H9 (cell line): ENCODE results near the gene TTF2. TPM values are rescaled to one million over a fixed set of nuclear protein-coding genes. Genes with fewer than 3 reads are reported as not detected.

Source experiments
- DNase-seq: peaks from one replicate; pipeline ENCODE4 v3.0.0-alpha.2; 2017
- H2AFZ ChIP-seq: one replicate; pipeline ENCODE4 v1.6.1; 2013; ENCODE audit warnings: mild to moderate bottlenecking, low read length, control low read depth, moderate library complexity
- H2AK5ac ChIP-seq: 2 replicates; pipeline ENCODE4 v1.6.1; 2013; ENCODE audit warnings: low read length, control low read depth, mixed read lengths; ENCODE audit not compliant: insufficient read length
- H2BK120ac ChIP-seq: one replicate; pipeline ENCODE4 v1.6.1; 2013; ENCODE audit warnings: low read depth, mild to moderate bottlenecking, low read length, control low read depth, inconsistent platforms; ENCODE audit not compliant: poor library complexity, severe bottlenecking
- H2BK12ac ChIP-seq: 2 replicates; pipeline ENCODE4 v1.6.1; 2013; ENCODE audit warnings: low read length, control low read depth, mixed read lengths, low read depth; ENCODE audit not compliant: insufficient read length
- H2BK15ac ChIP-seq: 2 replicates; pipeline ENCODE4 v1.6.1; 2013; ENCODE audit warnings: low read depth, low read length, control low read depth
- H2BK20ac ChIP-seq: one replicate; pipeline ENCODE4 v1.6.1; 2013; ENCODE audit warnings: low read depth, mild to moderate bottlenecking, low read length, control low read depth, inconsistent platforms; ENCODE audit not compliant: poor library complexity, severe bottlenecking
- H2BK5ac ChIP-seq: 2 replicates; pipeline ENCODE4 v1.6.1; 2013; ENCODE audit warnings: low read length, control low read depth, mixed read lengths; ENCODE audit not compliant: insufficient read length
- H3K14ac ChIP-seq: 2 replicates; pipeline ENCODE4 v1.6.1; 2013; ENCODE audit warnings: low read length, control low read depth; ENCODE audit not compliant: insufficient read depth
- H3K18ac ChIP-seq: 2 replicates; pipeline ENCODE4 v1.6.1; 2013; ENCODE audit warnings: low read depth, mild to moderate bottlenecking, mixed read lengths, low read length, control low read depth; ENCODE audit not compliant: insufficient read length
- H3K23ac ChIP-seq: 2 replicates; pipeline ENCODE4 v1.6.1; 2013; ENCODE audit warnings: low read length, control low read depth, mixed read lengths, low read depth; ENCODE audit not compliant: insufficient read length
- H3K23me2 ChIP-seq: 2 replicates; pipeline ENCODE4 v1.6.1; 2013; ENCODE audit warnings: low read depth, mild to moderate bottlenecking, mixed read lengths, low read length, control low read depth; ENCODE audit not compliant: insufficient read length, poor library complexity, severe bottlenecking
- H3K27ac ChIP-seq: 2 replicates; pipeline ENCODE4 v1.5.1; 2013; ENCODE audit warnings: low read length, control low read depth, mixed read lengths, low read depth; ENCODE audit not compliant: insufficient read length
- H3K27me3 ChIP-seq: 2 replicates; pipeline ENCODE4 v1.6.1; 2013; ENCODE audit warnings: low read length, control low read depth, inconsistent platforms; ENCODE audit not compliant: insufficient read depth
- H3K4ac ChIP-seq: 2 replicates; pipeline ENCODE4 v1.6.1; 2013; ENCODE audit warnings: low read depth, mild to moderate bottlenecking, control low read depth, inconsistent platforms, low read length, moderate library complexity
- H3K4me1 ChIP-seq: 2 replicates; pipeline ENCODE4 v1.6.1; 2013; ENCODE audit warnings: low read length, control low read depth, inconsistent platforms; ENCODE audit not compliant: insufficient read depth
- H3K4me2 ChIP-seq: 2 replicates; pipeline ENCODE4 v1.6.1; 2013; ENCODE audit warnings: low read length, control low read depth, mixed read lengths; ENCODE audit not compliant: insufficient read length, insufficient read depth
- H3K56ac ChIP-seq: 2 replicates; pipeline ENCODE4 v1.6.1; 2013; ENCODE audit warnings: low read depth, mild to moderate bottlenecking, mixed read lengths, low read length, control low read depth; ENCODE audit not compliant: insufficient read length
- H3K79me1 ChIP-seq: 2 replicates; pipeline ENCODE4 v1.6.1; 2013; ENCODE audit warnings: low read depth, mild to moderate bottlenecking, moderate library complexity, low read length, control low read depth, inconsistent platforms; ENCODE audit not compliant: insufficient read depth, poor library complexity, severe bottlenecking
- H3K79me2 ChIP-seq: 2 replicates; pipeline ENCODE4 v1.6.1; 2013; ENCODE audit warnings: low read length, control low read depth, inconsistent platforms; ENCODE audit not compliant: insufficient read depth
- H3K9ac ChIP-seq: 2 replicates; pipeline ENCODE4 v1.6.1; 2013; ENCODE audit warnings: low read length, control low read depth, mixed read lengths; ENCODE audit not compliant: insufficient read length; ENCODE audit errors: extremely low read depth
- H3K9me3 ChIP-seq: one replicate; pipeline ENCODE4 v1.6.1; 2013; ENCODE audit warnings: low read depth, low read length, inconsistent platforms; ENCODE audit not compliant: control insufficient read depth
- H3T11ph ChIP-seq: one replicate; pipeline ENCODE4 v1.6.1; 2013; ENCODE audit warnings: mild to moderate bottlenecking, low read length, control low read depth, inconsistent platforms
- H4K20me1 ChIP-seq: one replicate; pipeline ENCODE4 v1.6.1; 2013; ENCODE audit not compliant: control insufficient read depth, insufficient read length, insufficient read depth
- H4K5ac ChIP-seq: 2 replicates; pipeline ENCODE4 v1.6.1; 2013; ENCODE audit warnings: low read depth, mild to moderate bottlenecking, mixed read lengths, low read length, control low read depth; ENCODE audit not compliant: insufficient read length
- H4K8ac ChIP-seq: replicated peaks from 2 replicates; pipeline ENCODE4 v1.6.1; 2013; ENCODE audit warnings: low read length, control low read depth, mixed read lengths, low read depth; ENCODE audit not compliant: insufficient read length
- H4K91ac ChIP-seq: 2 replicates; pipeline ENCODE4 v1.6.1; 2013; ENCODE audit warnings: low read depth, mild to moderate bottlenecking, moderate library complexity, mixed read lengths, low read length, control low read depth; ENCODE audit not compliant: insufficient read length
- H3K27ac Mint-ChIP-seq, 3 experiments: 2 replicates in 2 of 3; 3 replicates in 1 of 3; pipeline ENCODE4 v1.8.0; 2020 to 2021; ENCODE audit warnings: mixed read lengths in 3 of 3, mild to moderate bottlenecking in 1 of 3, moderate library complexity in 1 of 3
- H3K27me3 Mint-ChIP-seq: 2 replicates; pipeline ENCODE4 v1.8.0; 2021; ENCODE audit warnings: low read depth, mild to moderate bottlenecking, moderate library complexity, mixed read lengths
- H3K36me3 Mint-ChIP-seq, 3 experiments: 2 replicates in 2 of 3; 3 replicates in 1 of 3; pipeline ENCODE4 v1.8.0; 2020 to 2021; ENCODE audit warnings: low read depth in 3 of 3, mixed read lengths in 3 of 3; ENCODE audit not compliant: insufficient read depth in 1 of 3
- H3K4me1 Mint-ChIP-seq, 2 experiments: 2 replicates each; pipeline ENCODE4 v1.8.0; 2020; ENCODE audit warnings: mixed read lengths in 2 of 2
- H3K4me3 Mint-ChIP-seq, 2 experiments: 2 replicates in 1 of 2; 3 replicates in 1 of 2; pipeline ENCODE4 v1.8.0; 2020 to 2021; ENCODE audit warnings: mild to moderate bottlenecking in 2 of 2, mixed read lengths in 2 of 2, moderate library complexity in 1 of 2
- H3K9me3 Mint-ChIP-seq, 2 experiments: 2 replicates in 1 of 2; 3 replicates in 1 of 2; pipeline ENCODE4 v1.8.0; 2020; ENCODE audit warnings: mild to moderate bottlenecking in 2 of 2, mixed read lengths in 2 of 2, moderate library complexity in 1 of 2
- WGBS: extraction: QIAGEN DNeasy Blood & Tissue Kit; methylation state at CpG from one replicate; pipeline ENCODE4 v1.1.7; 2013; ENCODE audit warnings: missing lambda C conversion rate, low lambda C conversion rate, mixed read lengths; ENCODE audit not compliant: insufficient read length; ENCODE audit errors: extremely low coverage; 5-methylcytosine and 5-hydroxymethylcytosine counted together
- total RNA-seq: library from RNA; stranded (reverse); gene quantifications from 2 replicates; pipeline ENCODE4 v1.2.1, GENCODE V29; 2021
- TF ChIP-seq, protein P1 (sequence below): fragments of 200-600 bp; sonication (generic); conservative IDR thresholded peaks from 3 replicates; pipeline ENCODE4 v1.8.0; 2021; ENCODE audit warnings: antibody characterized with exemption, mild to moderate bottlenecking

The TTF2 gene
- total RNA-seq, 1 experiment from 2014 or later = 86.4 TPM

DNA sequence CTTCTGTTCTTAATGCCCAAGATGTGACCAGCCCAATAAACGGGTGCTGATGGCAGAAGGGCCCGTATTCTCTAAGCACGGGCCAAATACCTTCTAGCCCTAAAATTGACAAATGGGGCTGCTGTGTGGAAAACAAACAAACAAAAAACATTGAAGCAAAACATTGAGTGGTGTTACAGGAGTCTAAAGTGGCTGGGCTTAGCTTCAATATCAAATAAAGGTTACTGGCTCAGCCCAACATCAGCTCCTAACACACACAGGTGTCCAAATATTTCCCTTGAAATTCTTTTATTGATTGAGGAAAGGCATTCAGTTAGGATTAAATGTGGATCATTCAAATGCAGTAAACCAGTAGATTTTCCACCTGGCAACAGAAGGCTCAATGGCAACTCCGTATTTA, 13.3 kb upstream of the TTF2 start:
- WGBS = no CpG with 5 or more reads among the region's 4 CpGs
- H3K23ac ChIP-seq = no peak overlapping the region
- no peak overlapping the region for H2BK12ac ChIP-seq
- H4K91ac ChIP-seq = no peak overlapping the region
- H2BK5ac ChIP-seq = no peak overlapping the region
- no peaks in the 10 kb centered on the region for H3K23me2 ChIP-seq
- no peak overlapping the region for H3K27ac Mint-ChIP-seq
- no peaks in the 10 kb centered on the region for H3K79me1 ChIP-seq
- H3K9me3 Mint-ChIP-seq = no peaks in the 10 kb centered on the region
- H3K36me3 Mint-ChIP-seq = no peaks in the 10 kb centered on the region
- no peak overlapping the region for H3K4me2 ChIP-seq
- no peak for DNase-seq
- H3K27me3 ChIP-seq = no peaks in the 10 kb centered on the region
- H2BK120ac ChIP-seq = no peak overlapping the region
- no peak overlapping the region for H2BK20ac ChIP-seq
- H4K8ac ChIP-seq = no peak overlapping the region
- TF ChIP-seq, protein P1, sequence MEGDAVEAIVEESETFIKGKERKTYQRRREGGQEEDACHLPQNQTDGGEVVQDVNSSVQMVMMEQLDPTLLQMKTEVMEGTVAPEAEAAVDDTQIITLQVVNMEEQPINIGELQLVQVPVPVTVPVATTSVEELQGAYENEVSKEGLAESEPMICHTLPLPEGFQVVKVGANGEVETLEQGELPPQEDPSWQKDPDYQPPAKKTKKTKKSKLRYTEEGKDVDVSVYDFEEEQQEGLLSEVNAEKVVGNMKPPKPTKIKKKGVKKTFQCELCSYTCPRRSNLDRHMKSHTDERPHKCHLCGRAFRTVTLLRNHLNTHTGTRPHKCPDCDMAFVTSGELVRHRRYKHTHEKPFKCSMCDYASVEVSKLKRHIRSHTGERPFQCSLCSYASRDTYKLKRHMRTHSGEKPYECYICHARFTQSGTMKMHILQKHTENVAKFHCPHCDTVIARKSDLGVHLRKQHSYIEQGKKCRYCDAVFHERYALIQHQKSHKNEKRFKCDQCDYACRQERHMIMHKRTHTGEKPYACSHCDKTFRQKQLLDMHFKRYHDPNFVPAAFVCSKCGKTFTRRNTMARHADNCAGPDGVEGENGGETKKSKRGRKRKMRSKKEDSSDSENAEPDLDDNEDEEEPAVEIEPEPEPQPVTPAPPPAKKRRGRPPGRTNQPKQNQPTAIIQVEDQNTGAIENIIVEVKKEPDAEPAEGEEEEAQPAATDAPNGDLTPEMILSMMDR = no peak
- no peak overlapping the region for H4K5ac ChIP-seq
- no peak overlapping the region for H3K4ac ChIP-seq
- no peak overlapping the region for H2BK15ac ChIP-seq
- H4K20me1 ChIP-seq = no peaks in the 10 kb centered on the region
- no peaks in the 10 kb centered on the region for H3K27me3 Mint-ChIP-seq
- H3K4me1 Mint-ChIP-seq = peaks cover 2 to 6% of the 10 kb centered on the region in 2 experiments; a peak in 3 of 4 replicates
- H3K4me3 Mint-ChIP-seq = no peak overlapping the region
- no peak overlapping the region for H3T11ph ChIP-seq
- no peak overlapping the region for H3K9ac ChIP-seq
- H2AFZ ChIP-seq = no peak overlapping the region
- H3K4me1 ChIP-seq = no peaks in the 10 kb centered on the region
- H3K56ac ChIP-seq = no peak overlapping the region
- H3K18ac ChIP-seq = no peak overlapping the region
- no peak overlapping the region for H3K14ac ChIP-seq
- H3K79me2 ChIP-seq = no peaks in the 10 kb centered on the region
- H2AK5ac ChIP-seq = no peak overlapping the region
- H3K9me3 ChIP-seq = no peaks in the 10 kb centered on the region
- H3K27ac ChIP-seq = no peak overlapping the region
